RWPE1 (cell line): ENCODE results near the gene DNAJA4.

Experiments used
- CTCF ChIA-PET: fragments of 350-600 bp; sonication (Branson Sonifier 250); formaldehyde crosslinking; extraction: SDS; loops from one replicate; lab custom pipeline; 2021; lab: Yijun Ruan, JAX
- POLR2A ChIA-PET: fragments of 400-600 bp; formaldehyde crosslinking; extraction: SDS; loops from one replicate; lab custom pipeline; 2020; ENCODE audit warnings: antibody characterized with exemption; ENCODE audit not compliant: low non-redundant PET; lab: Yijun Ruan, JAX
- DNase-seq: peaks from one replicate; pipeline ENCODE4 v3.0.0; 2012; ENCODE audit warnings: low spot score
- H3K27ac ChIP-seq: fragments of 450-650 bp; 2 replicates; pipeline ENCODE4 v1.5.1; 2017
- TF ChIP-seq, protein P1 (sequence below): fragments of 450-650 bp; conservative IDR thresholded peaks from 2 replicates; pipeline ENCODE4 v1.5.1; 2017; ENCODE audit warnings: low read depth, mild to moderate bottlenecking

DNAJA4 gene

DNA sequence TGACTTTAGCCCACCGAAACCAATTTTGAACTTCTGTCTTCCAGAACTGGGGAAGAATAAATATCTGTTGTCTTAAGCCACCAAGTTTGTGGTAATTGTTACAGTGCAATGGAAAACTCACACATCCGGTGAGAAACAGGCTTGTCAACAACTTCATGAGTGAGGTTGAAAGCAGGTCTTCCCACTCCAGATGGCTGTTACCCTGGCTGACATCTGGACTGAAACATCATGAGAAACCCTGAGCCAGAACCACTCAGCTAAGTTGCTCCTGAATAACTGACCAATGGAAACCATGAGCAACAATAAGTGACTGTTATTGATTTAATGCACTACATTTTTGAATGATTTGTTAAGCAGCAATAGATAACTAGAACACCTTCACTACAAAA is 40.3 kb upstream of the DNAJA4 start:
- CTCF ChIA-PET, result no interaction called here
- no peak for DNase-seq
- H3K27ac ChIP-seq, result no peak overlapping the region
- TF ChIP-seq, protein P1, sequence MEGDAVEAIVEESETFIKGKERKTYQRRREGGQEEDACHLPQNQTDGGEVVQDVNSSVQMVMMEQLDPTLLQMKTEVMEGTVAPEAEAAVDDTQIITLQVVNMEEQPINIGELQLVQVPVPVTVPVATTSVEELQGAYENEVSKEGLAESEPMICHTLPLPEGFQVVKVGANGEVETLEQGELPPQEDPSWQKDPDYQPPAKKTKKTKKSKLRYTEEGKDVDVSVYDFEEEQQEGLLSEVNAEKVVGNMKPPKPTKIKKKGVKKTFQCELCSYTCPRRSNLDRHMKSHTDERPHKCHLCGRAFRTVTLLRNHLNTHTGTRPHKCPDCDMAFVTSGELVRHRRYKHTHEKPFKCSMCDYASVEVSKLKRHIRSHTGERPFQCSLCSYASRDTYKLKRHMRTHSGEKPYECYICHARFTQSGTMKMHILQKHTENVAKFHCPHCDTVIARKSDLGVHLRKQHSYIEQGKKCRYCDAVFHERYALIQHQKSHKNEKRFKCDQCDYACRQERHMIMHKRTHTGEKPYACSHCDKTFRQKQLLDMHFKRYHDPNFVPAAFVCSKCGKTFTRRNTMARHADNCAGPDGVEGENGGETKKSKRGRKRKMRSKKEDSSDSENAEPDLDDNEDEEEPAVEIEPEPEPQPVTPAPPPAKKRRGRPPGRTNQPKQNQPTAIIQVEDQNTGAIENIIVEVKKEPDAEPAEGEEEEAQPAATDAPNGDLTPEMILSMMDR, result no peak
- POLR2A ChIA-PET, result no interaction called here

DNA sequence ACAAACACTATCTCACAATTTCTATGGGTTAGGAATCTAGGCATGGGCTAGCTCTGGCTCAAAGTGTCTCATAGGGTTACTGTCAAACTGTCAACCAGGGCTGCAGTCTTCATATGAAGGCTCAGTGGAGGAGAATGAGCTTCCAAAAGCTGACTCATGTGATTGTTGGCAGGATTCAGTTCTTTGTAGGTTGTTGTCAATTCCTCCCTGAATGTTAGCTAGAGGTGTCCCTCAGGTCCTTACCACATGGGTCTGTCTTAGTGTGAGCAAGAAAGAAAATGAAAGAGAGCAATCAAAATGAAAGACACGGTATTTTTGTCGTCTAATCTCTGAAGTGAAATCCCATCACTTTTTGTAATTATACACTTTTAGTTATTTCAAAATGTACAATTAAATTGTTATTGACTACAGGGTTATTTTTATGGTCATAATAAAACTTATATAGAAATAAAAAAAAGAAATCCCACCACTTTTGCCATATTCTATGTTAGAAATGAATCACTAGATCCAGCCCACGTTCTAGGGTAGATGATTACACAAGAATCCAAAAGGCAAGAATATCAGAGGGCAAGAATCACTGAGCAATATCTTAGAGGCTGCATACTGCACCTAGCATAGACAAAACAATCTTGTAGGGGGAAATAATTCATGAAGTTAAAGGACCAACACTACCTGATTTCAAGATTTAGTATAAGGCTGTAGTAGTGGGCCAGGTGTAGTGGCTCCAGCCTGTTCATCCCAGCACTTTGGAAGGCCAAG is 38.4 kb upstream of the DNAJA4 start:
- no peak overlapping the region for H3K27ac ChIP-seq
- TF ChIP-seq, protein P1, result no peak
- DNase-seq, result no peak
- ChIA-PET POLR2A (no interaction called here), CTCF (interaction anchor here (0.7 kb wide), 1 partner anchor 15 kb away, joined by 5 read pairs; no protein-coding TSS in a partner anchor)

DNA sequence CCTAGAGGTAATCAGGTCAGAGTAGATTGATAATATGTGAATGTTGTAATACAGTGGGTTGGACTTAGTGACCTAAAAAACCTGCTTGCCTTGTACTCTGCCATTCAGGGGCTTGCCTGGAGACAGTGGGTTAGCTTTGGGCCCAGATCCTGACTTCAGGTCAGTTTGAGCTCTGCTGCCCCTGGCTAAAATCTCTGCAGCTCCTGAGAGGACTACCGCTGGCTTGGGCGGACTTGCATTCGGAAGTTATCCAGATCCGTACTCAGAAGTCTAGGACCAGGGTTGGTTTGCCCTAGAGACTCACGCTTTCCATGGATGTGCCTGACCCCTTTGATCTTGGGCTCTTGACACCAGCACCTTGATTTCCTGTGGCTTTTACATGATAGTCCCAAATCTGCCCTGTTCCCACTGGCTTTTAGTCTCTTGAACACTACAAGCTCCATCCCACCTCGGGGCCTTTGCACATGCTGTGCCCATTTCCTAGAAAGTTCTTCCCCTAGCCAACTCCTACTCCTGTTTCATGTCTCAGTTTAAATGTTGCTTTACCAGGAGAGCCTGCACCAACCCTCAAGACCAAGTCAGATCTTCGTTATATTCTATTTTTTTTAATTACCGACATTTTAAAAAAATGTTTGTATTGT is 35.9 kb upstream of the DNAJA4 start:
- POLR2A ChIA-PET, result no interaction called here
- TF ChIP-seq, protein P1, result no peak
- no peak for DNase-seq
- CTCF ChIA-PET, result interaction anchor here (1.1 kb wide), 2 partner anchors 12 to 107 kb away, joined by 4 to 5 read pairs; no protein-coding TSS in a partner anchor
- H3K27ac ChIP-seq, result no peak overlapping the region

DNA sequence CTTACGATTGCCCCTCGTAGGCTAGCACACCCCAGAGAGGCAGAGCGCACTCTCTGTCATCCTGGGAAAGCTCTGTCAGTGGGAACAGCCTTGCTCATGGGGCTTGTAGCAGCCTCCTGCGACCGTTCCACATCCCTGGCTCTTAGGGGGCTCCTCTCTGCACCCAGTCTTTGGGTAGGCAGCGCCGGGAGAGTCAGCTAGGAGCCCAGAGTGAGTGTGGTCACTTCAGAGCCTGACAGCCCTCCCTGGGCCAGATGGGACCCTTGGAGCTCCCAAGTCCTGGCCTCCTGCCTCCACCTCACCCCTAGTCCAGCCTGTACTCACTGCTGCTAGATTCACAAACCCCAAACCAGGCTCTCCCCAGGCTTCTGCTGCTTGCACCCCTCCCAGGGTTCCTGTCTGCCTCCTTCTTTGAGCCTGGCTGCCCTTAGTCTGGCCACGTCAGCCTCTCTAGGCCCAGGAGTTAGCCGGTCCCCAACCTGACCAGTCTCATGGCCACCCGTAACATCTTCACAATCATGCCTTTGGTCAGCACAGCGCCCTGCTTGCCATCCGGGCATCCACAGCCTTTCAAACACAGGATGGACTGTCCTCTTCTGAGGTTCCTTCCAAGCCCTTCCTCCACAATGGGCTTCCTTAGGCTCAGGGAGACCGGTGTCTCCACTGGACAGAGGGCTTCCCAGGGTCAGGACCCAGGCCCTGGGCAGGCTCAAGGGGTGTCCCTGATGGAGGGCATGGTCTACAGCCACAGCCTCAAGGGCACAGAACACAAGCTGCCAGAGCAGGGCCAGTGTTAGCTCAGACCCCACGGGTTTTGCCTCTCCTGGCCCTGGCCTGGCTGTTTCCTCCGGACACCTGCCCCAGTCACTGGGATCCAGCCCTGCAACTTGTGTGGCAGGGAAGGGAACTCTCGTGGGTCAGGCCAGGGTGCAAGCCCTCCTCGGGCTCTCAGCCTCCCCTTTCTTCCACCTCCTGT is 34.6 kb upstream of the DNAJA4 start:
- POLR2A ChIA-PET, result no interaction called here

DNA sequence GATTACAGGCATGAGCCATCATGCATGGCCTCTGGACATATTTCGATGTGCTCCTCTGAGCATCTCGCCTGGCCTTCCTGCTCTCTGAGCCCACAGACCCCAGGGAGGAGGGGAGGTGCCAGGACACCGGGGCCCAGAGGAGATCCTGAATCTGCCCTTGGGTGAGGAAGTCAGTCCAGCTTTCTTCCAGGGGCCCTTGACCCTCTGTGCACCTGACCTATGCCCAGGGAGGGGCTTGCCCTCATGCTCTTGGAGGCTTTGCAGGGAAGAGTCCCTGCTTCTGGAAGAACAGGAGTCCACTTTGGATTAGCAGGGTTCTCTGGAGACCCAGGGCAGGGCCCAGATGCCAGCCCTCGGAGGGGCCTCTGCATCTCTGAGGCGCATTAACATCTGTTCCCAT is 31.4 kb upstream of the DNAJA4 start:
- TF ChIP-seq, protein P1, result no peak
- no peak for DNase-seq
- ChIA-PET CTCF (no interaction called here), POLR2A (no interaction called here)
- no peak overlapping the region for H3K27ac ChIP-seq

More for the DNA sequence above, 34.6 kb upstream of the DNAJA4 start:
- CTCF ChIA-PET, result no interaction called here
- no peak for DNase-seq
- no peak overlapping the region for H3K27ac ChIP-seq
- TF ChIP-seq, protein P1, result no peak

DNA sequence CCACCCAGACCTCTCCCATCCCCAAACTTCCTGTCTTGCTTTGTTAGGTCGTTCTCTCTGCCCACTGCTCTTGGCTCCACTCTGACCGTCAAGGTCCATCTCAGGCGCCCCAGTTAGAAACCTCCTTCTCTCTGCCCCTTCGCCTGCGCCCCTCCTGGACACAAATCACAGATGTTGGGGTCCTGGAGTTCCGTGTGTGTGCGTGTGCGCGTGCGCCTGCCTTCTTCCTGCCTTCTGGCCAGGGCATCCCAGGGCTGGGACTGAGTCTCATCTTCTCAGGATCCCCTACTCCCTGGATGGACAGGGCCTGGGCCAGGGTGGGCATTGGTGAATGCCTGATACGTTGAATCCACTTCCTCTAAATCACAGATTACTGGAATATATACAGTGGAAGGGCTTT is 30.9 kb upstream of the DNAJA4 start:
- CTCF ChIA-PET, result no interaction called here
- POLR2A ChIA-PET, result no interaction called here
- TF ChIP-seq, protein P1, result no peak

More for the DNA sequence above, 30.9 kb upstream of the DNAJA4 start:
- no peak overlapping the region for H3K27ac ChIP-seq
- no peak for DNase-seq
